Activated CD4-positive, alpha-beta T cell treated with anti-CD3 and anti-CD28 coated beads, Interleukin-10, Interleukin-2, amounts not matched to agents 100 ng/mL and 50 ng/mL, durations not matched to agents 16 hours and 8 hours (primary cell): ENCODE data around the gene ATIC.

Source experiments
- DNase-seq: peaks from one replicate; pipeline ENCODE4 v3.0.0-alpha.2; 2020

Gene ATIC

DNA sequence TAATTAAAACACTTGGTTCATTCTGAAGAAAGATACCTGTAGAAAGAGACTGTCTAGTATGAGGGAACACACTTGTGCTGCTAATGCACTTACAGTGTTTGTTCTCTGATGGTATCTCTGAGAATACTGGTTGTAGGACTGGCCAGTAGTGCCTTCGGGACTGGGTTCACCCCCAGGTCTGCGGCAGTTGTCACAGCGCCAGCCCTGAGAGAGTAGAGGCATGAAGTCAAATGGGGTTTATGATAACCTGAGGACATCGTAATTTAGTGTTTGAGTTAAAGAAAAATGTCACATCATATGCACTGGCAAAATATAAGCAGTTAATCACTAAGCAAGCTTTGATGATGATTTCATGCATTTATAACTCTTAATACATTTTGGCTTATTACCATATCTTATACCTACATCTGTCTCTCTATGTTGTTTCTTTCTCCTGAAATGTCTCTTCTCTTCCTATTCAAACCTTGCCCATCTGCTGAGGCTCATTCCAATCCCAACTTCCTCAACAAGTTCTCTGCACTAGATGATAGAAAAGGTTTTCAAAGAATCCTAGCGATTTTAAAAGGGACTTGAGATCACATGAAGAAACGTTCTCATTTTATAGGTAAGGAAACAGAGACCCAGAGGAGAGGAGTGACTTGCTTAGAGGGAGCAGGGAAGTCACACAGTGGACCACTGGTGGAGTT lies 50.2 kb downstream of the ATIC start:
- no peak for DNase-seq

DNA sequence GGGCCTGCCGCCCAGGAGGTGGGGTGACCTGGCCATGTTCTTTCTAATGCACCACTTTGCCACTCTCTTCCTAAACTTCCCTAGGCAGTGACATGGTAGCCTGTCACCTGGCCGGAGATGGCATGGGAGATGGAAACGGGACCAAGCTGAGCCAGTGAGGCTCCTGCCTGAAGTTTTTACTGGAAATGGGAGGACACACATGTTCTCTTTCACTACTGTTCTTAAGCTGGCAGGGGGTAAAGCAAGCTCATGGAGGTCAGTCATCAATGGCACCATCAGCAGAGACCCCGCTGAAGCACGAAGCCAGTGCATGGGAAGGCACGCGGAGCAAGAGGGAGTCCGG lies 50.7 kb downstream of the ATIC start:
- no peak for DNase-seq

DNA sequence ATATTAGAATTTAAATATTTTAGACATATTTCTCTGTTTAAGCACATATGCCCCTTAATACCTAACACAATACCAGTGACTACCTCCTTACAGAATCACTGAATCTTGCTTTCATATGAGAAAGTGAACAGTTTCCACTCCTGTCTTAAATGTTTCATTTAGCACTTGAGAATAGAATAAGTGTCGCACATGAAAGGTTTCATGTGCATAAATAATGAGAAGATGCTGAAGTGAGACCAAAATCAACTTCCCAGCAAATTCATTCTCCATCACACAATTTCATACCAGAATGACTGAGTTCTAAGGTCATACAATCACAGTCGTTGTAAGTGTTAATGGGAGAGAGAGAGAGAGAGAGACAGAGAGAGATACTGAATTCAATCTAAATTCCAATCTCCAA lies 51.2 kb downstream of the ATIC start:
- no peak for DNase-seq

DNA sequence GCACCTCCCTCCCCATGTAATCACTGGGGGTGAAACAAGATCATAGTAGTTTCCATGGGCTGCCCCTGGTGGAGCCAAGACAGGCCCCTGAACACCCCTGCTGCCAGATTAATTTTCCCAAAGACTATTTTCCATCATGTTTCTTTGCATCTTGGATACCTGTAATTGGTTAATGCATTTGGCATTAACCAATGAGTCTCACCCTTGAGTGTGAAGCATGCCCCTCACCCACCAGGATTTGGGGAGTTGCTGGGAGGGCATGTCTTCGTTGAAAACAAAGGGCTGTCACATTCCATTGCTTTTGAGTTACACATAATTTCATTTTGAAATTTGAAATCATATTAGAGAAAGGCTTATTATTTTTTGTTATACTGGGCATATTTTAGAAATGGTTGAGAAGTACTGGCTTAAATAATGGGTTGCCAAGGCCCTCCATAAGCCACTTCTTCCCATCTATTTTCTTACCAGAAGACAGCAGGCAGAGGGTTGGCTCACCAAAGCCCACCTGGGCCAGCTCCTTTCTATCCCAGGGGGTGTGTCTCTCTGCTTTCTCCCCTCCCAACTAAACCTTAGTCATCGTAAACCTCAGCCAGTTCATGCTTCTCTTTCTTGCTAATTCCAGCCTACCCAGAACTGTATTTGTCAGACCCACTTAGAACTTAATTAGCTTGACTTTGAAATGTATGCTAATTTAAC lies 51.8 kb downstream of the ATIC start:
- DNase-seq: no peak

DNA sequence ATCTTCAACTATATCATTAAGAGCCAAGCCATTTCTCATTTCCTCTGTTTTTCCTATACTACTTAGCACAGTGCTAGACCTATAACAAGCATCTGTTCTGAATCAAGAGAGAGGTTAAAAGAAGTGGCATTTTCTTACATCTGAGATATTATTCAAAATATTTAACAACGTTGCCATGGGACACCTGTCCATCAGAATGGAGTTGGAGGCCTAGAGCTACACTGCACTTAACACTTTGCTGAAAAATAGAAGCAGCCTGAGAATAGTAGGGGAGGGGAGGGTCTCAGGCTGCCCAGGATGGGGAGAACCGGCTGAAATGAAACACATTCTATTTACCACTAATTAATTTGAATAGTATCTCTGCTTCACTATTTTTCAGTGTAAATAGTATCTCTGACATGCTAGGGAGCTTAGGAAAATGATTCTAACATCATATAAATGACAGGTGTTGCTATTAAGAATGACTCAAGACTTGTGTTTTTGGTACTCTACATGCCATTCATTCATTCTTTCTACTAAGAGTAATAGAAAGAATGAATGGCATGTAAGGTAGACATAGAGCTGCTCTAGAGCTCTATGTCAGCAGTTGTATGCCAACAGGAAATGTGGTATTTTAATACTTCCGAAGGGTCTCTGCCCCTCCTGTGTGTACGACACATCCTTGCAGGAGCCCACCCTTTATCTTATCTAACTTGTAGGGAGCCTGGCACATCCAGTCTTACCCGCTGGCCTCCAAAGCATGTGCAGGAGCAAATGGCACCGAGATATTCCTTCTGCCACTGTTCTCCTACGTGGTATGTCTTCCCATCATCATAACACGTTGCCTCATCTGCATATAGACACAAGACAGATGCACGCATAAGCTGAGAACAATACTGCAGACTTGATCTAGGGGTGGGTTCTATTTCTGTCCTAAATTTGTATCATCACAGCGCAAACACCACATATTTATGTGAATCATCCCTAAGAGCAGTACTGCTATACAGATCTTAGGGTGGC lies 52.6 kb downstream of the ATIC start:
- DNase-seq: no peak

DNA sequence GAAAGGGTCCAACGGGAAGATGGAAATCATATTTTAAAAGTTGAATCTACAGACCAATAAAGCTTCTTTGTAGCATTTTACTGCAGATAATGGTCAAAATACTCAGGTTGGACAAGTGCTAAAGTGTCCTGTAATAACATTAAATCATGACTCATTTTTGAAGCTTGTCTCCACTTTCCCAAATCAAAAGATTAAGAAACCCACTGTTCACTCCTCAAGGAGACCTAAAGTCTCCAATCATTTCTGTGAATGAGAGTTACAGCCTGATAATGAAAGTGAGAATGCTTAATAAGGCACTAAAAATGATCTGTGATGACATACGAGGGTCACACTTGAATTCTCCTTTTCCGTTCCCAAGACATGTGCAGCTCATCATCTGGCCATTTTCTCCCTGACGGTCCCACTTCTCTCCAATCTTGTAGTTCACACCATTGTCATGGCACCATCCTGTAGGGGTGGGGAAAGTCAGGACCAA lies 53.4 kb downstream of the ATIC start:
- no peak for DNase-seq

DNA sequence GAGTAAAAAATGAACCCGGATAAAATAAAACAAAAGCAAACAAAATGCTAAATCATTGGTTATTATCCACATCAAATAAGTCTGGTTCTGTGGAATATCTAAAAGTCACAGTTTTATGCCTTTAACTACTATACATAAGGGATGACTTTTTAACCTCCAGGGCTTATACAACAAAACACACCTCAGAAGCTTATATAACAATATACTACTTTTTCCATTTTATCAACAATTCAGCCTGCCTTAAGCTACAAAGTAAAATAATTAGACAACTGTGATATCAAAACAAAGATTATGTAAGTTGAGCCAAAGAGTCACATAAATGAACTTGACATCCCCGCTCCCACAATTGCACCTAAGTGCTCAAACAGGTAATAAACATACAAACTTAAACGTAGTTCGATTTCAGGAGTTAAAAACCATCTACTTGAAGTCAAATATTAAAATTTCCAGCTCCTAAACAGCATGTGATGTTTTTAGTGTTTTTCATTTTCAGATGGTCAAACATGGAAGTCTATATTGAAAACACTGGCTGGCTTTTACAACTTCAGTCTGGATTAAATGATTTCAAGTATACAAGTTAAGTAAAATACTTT lies 54.7 kb downstream of the ATIC start:
- no peak for DNase-seq

DNA sequence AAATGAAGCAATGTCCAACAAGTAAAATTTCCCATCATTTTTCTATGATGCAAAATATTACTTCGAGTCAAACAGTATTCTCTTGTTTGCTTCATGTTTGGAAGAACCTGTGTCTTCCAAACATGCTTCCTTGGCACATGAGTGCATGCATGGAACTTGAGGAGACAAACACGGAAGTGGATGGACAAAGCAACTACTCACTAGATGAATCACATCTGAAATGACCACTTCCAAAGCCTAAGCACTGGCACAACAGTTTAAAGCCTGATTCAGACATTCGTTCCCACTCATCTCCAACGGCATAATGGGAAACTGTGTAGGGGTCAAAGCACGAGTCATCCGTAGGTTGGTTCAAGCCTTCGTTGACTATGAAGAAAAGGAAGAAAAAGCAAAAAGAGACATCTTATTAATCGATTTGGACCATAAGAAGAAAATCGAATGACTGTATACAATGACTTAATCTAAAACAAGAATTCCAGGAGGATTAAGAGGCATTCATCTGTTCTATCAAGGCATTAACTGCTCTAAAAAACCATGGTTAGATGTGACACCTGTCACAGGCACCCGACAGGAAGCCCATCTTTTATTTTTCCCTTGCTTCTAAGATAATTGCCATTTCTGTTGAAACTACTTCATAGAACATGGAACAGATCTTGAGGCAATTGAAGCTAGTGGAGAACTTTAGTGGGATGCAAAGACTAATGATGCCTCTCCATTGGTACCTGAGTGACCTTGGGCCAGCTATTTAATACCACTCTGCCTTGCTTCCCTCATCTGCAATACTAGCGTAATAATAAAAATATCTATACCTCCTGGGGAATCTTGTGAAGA lies 56.0 kb downstream of the ATIC start:
- DNase-seq: no peak

DNA sequence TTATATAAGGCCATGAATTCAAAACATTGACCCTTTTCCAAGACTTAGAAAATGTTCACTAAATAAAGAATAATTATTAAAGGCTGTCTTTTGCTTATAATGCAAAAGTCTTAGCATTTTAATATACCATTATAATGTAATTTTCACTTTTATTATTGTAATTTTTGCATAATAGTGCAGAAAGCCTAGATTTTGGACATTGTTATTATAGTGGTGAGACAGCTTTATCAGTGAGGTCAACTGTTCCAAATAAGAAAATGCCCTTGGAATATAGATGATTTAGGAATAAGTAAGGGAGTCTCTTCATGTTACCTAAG lies 56.6 kb downstream of the ATIC start:
- no peak for DNase-seq

DNA sequence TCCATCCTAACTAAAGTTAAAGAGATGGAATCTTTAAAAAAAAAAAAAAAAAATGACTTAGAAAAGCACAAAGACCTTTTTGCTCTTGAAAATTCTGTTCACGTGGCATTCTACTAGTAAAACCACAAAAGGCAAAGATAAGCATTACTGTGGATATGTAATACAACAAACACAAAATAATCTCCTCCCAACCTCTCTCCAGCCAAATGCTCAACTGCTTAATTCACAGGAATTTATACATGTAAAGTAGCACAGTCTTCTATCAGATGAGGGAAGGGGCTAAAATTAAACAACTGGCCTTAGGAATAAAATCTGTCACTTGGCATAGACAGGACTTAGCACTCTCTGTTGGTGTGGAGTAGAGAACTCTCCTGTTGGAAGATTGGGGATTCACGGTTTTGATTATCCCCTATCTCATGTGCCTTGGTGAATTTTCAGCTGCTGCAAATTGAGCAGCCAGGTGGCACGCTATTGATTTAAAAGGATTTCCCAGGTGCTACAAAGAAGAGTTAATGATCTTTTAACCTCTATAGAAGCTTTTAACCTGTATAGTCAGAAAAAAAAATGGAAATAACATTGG lies 57.4 kb downstream of the ATIC start:
- no peak for DNase-seq

DNA sequence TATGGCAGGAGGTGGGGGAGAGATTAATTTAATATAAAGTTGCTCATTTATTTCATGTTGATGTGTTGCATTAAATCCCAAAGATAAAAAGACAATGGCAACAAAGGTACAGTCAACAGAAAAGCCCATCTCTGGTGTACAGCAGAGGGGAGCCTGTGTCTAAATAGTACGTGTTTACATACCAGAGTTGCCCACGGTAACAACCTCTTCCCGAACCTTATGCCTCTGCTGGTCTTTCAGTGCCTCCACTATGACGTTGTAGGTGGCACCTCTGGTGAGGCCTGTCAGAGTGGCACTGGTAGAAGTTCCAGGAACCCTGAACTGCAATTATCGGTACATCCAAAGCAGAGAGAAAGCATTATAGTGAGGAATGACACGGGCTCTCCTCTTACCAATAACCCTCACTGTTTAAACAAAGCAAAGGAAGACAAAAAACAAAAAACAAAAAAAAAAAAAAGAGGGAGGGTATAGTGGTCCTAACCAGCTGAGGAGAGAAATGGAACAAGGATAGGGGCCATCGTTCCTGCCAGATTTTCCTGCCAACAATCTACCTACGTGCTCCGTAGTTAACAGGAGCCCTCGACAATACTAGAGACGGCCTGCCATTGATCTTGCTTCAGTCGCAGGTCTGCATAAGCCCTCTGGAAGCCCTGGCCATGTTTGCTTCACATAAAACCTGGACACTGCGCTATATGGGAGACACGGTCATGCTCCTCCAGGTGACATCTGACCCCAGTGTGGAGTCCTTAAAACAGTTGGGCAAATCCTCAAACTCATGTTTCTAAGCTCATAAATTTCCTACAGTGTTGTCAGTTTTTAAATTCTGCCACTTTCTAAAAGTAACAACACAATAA lies 58.5 kb downstream of the ATIC start:
- DNase-seq: no peak

DNA sequence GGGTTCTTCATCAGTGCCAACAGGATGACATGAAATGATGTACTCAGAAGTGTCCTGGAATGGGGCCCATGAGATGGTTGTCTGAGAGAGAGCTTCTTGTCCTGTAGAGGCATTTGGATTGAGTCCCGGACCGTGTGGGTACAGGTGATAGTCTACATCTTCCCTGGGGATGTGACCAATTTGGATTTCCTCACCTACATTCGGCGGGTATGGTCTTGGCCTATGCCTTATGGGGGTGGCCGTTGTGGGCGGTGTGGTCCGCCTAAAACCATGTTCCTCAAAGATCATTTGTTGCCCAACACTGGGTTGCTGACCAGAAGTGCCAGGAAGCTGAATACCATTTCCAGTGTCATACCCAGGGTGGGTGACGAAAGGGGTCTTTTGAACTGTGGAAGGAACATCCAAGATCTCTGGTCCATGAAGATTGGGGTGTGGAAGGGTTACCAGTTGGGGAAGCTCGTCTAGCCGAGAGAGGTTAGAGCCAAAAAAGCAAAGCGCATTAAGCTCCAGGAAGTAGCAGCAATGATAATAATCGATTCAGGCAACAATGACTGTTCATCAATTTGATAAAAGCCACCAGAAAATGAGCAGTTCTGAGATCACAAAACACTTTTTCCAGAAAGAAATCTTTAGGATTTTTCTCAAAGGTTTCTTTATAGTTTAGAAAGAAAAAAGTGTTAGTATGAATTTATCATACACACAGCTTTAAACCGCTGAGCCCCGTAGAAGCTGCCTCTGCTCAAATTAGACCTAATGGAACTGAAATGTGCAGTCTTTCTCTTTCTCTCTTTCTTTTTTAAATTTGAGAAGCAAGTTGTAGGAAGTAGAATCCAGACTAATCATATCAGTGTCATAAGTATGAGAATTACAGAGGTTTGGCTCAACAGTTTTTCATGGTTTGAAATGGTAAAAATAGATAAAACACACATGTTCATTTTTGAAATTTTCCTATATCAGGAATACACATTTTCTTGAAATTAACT lies 60.3 kb downstream of the ATIC start:
- DNase-seq: no peak

DNA sequence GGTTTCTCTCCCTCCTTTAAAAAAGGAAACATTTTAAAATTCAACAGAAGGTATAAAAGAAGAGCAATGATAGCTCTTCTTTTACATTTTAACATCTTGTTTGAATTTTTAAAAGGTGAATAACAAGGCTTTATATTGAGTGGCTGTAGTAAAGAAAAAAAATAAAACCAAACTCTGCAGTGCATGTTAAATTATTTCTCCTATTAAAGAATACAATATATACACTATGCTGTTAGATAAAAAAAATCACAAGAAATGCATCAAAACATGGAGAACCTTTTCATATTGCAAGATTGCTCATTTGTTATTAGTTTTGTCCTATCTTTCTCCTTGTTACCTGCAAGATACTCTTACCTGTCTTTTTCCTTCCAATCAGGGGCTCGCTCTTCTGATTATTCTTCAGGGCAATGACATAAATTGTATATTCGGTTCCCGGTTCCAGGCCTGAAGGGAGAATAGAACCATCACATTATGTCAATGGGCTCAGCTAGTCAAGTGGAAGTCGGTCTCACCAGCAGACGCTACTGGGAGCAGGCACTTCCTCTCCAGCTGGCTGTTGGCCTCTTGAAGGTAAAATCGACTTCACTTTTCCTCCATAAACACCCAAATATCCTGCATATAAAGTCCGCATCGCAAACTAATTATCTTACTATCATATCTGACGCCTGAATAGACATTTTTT lies 61.2 kb downstream of the ATIC start:
- no peak for DNase-seq

DNA sequence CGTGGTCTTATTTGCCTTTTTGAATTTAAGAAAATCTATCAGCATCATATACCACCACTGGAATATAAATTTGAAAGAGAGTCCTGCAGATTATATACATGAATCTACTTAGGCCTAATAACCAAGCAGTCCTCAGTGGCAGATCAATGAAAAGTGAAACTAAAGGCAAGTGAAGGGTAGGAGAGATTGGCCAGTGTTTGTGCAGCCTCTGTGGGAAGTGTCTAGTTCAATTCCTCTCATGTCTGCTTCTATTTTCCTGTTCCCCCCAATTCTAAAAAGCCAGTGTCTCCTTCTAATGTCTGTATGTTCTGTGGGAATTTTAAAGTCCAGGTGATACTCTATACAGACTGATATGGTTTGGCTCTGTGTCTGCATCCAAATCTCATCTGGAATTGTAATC lies 62.1 kb downstream of the ATIC start:
- no peak for DNase-seq

DNA sequence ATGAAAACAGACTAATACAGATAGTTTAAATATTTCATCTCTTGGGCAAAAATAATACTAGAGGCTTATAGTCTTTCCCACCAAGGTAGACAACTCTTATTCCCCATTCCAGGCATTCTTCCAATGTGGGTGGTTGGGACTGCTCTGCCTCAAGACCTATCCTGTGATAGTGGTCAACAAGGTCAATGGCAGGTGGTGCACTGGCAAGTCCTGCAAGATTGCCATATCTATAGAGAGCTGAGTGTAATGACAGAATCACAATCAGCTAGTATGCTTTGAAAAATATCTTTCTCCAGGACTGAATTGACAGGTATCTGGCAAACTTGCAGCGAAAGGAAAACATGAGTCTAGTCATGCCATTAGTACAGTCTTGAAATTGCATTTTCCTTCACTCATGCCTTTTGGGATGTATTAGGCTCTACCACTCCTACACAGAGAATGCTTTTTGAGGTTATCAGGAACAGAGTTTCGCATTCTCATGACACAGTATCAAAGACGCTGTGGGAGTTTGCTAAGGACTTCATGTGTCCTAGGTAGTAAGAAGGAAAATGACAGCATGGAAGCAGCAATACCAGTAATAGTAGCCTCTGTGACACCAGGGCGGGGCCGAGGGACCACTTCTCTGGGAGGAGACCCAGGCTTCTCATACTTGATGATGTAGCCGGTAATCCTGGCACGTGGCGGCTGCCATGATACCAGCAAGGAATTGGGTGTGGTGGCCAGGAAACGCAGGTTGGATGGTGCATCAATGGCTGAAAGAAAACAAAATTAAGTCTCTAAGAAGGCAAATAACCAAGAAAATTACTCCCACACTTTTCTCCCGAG lies 63.0 kb downstream of the ATIC start:
- DNase-seq: no peak

DNA sequence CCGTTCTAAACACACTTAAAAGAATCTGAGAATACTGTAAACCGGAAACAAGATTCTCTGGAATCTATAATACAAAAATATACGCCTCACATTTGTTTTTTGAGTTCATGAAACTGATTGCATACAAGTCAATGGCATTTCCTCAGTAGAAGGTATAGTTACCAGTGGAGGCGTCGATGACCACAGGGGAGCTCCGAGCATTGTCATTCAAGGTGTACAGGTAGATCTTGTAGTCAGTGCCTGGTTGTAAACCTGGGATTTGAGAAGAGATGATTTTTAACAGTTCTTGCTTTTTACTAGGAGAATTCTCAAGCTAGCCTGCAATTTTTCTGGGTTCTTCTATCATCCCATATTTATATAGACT lies 63.6 kb downstream of the ATIC start:
- DNase-seq: no peak

DNA sequence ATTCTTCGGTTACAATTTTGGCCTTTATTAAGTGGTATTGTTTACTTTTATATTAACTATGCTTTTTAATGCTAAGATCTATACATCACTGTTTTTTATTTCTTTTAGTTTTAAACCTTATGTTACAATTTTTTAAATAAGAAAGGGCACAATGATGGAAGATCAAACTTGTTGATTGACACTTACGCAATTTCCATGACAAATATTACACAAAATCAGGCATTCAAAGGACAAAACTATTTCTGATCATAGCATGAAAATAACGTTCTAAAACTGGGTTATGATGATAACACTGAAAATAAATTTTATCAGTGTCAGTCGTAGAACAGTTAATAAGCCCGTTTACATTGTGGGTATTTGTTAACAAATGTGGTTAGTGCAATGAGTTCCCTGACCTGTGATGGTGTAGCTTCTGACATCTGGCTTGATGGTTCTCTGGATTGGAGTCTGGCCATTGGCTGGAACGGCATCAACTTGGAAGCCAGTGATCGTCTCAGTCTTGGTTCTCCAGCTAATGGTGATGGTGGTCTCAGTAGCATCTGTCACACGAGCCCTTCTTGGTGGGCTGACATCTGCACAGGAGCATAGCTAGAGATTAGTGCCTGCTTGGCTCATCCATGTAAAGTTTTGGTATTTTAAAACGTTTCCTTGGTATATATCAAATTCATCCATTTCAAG lies 64.4 kb downstream of the ATIC start:
- no peak for DNase-seq

DNA sequence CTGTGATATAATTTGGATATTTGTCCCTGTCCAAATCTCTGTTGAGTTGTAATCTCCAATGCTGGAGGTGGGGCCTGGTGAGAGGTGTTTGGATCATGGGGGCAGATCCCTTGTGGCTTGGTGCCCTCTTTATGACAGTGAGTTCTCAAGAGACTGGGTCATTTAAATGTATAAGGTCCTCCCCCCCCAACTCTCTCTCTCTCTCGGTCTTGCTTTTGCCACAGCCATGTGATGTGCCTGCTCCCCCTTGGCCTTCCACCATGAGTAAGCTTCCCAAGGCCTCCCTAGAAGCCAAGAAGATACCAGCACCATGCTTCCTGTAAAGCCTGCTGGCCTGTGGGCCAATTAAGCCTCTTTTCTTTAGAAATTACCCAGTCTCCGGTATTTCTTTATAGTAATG lies 65.4 kb downstream of the ATIC start:
- no peak for DNase-seq
